ENCODE data around the gene UBA1. TPM values are rescaled to one million over a fixed set of nuclear protein-coding genes. Genes with fewer than 3 reads are reported as not detected.

UBA1 gene
- 161 and 197 TPM in 2 replicates for total RNA-seq

DNA sequence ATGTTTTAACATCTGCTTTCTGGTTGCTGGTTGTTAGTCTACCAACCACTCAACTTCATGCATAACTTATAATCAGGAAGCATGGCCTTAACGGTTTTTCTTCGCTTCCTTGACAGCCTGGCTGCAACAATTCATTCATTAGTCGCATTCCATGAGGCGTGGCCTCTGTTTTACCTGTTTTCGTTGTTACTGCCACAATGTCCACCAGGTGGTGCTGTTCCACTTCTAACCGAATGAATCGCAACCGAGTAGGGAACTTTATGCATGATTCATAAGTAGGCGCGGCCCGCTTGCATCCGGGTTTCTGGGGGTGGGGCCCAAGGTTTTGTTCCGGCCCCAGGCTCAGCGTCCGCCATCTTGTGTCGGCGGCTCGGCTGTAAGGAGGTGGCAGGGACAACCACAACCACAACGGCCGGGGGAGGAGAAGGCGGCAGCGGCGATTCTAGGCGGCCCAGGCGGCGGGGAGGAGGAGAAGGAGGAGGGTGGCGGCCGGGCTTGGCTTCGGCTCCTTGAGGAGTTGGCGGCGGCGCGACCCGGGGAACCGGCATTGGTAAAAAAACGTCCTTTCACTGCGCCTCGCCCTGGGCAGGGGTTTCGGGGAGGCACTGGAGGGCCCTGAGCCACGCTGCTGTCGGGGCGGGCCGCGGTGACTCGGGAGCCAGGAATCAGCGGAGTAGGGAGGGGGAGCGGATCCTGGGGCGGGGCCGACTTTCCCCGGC lies at the start of gene UBA1:
Gene UBA1 (plus strand): TSS at position 355 of the 719 bp plus-strand sequence. CDS start 4,974 bp downstream, outside the sequence.

GRCh38 chrX:47144626-47145394 lies 48.8 kb upstream of the UBA1 start, which contains the start of the genes NDUFB11 and RBM10:
NDUFB11 (minus strand) TSS chrX:47144702; CDS start chrX:47144679, 23 bp downstream.
RBM10 (plus strand) TSS chrX:47145221; CDS start chrX:47147482, 2,261 bp downstream.

GRCh38 chrX:47218280-47218919 lies 24.8 kb downstream of the UBA1 start, which contains the start of gene CDK16:
CDK16 (plus strand) TSS chrX:47218681; CDS start chrX:47223558, 4,877 bp downstream.

DNA sequence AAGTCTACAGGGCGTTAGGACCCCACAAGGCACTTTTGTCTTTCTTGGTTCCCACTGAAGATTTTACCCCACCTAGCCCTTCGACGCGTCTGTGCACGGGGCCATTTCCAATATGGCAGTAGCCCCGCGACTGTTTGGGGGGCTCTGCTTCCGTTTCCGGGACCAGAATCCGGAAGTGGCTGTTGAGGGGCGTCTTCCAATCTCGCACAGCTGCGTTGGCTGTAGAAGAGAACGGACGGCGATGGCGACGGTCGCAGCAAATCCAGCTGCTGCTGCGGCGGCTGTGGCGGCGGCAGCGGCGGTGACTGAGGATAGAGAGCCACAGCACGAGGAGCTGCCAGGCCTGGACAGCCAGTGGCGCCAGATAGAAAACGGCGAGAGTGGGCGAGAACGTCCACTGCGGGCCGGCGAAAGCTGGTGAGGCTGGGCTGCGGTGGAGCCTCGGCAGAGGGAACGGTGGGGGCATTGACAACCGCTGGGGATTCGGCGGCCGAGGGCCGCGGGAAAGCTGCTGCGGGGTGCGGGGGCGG lies 39.2 kb downstream of the UBA1 start, which contains the start of gene USP11:
Gene USP11 (plus strand): TSS at position 207 of the 530 bp plus-strand sequence. CDS start 35 bp downstream, at position 242.

Other genes starting within 250 kb of the UBA1 start
- gene RGN, start 115.4 kb upstream of the UBA1 start, total RNA-seq = 6.1 and 9.6 TPM in 2 replicates
- gene NDUFB11, start 49.1 kb upstream of the UBA1 start, total RNA-seq = 40.3 and 43.3 TPM in 2 replicates
- 27.3 and 33.2 TPM in 2 replicates for gene RBM10, start 48.6 kb upstream of the UBA1 start, total RNA-seq
- 81.5 and 95.8 TPM in 2 replicates for gene CDK16, start 24.9 kb downstream of the UBA1 start, total RNA-seq
- 34.5 and 35.5 TPM in 2 replicates for gene USP11, start 39.2 kb downstream of the UBA1 start, total RNA-seq
- gene ZNF157, start 176.7 kb downstream of the UBA1 start, total RNA-seq = 0.22 TPM in 1 of 2 replicates, not detected in the other